Ishikawa (cell line): ENCODE results near the gene AMPH.

Experiments
- CREB1 ChIP-seq: IDR thresholded peaks from 2 replicates; pipeline ENCODE4 v1.6.1; 2012; ENCODE audit warnings: low read depth
- EP300 ChIP-seq: IDR thresholded peaks from 2 replicates; pipeline ENCODE4 v1.6.1; 2012; ENCODE audit warnings: borderline replicate concordance
- FOXM1 ChIP-seq: IDR thresholded peaks from 2 replicates; pipeline ENCODE4 v1.6.1; 2012; ENCODE audit warnings: low read depth, borderline replicate concordance
- MAX ChIP-seq: IDR thresholded peaks from 2 replicates; pipeline ENCODE4 v1.6.1; 2012
- RAD21 ChIP-seq: IDR thresholded peaks from 2 replicates; pipeline ENCODE4 v1.6.1; 2012; ENCODE audit warnings: low read depth
- REST ChIP-seq: IDR thresholded peaks from 2 replicates; pipeline ENCODE4 v1.6.1; 2012; ENCODE audit warnings: low read depth, mild to moderate bottlenecking
- TAF1 ChIP-seq: IDR thresholded peaks from 2 replicates; pipeline ENCODE4 v1.6.1; 2012; ENCODE audit warnings: low read depth, mild to moderate bottlenecking
- USF1 ChIP-seq: IDR thresholded peaks from 2 replicates; pipeline ENCODE4 v1.6.1; 2012
- YY1 ChIP-seq: IDR thresholded peaks from 2 replicates; pipeline ENCODE4 v1.6.1; 2012; ENCODE audit warnings: low read depth

GRCh38 chr7:38679419-38679818 is 48.2 kb upstream of the AMPH start:
- no peak for TF ChIP-seq YY1
- no peak for TF ChIP-seq RAD21
- no peak for TF ChIP-seq MAX
- no peak for TF ChIP-seq FOXM1
- no peak for TF ChIP-seq REST
- TF ChIP-seq USF1: no peak
- no peak for TF ChIP-seq EP300
- no peak for TF ChIP-seq TAF1
- TF ChIP-seq CREB1: no peak
